ENCODE measurements around the gene KIF26A.

DNA sequence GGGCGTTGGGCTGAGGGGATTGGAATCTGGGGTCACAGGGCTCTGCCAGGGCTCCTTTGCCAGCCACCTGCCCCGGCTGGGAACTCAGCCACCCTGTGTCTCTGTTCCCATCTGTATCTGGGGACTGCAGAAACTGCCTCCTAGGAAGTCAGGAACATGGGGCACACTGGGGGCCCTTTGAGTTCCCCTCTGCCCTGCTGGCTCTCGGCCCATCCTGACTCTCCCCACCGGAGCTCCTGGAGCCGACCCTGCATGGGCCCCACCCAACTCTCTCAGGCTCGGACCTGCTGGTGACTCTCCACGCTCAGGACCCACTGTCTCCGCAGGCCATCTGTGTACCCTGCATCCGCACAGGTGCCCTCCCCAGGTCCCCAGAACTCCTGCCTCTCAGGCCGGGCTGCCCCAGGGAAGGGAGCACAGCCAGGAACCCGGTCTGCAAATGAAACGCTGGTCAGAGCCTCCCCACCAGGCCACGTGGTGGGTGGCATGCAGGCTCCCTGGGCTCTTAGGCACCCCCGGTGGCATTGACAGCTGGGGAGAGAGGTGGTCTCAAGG lies 82.8 kb downstream of the KIF26A start:
- no peak for TF ChIP-seq CTCF (IDR thresholded peaks at IDR 0.05)
- no peak for TF ChIP-seq POLR2A (IDR thresholded peaks at IDR 0.05)
